LNCAP (cell line): Measurements from ENCODE around the gene HMGXB4.

ENCODE experiments used
- TF ChIP-seq, protein P1 (sequence below): fragments of 450-650 bp; IDR thresholded peaks from 2 replicates; pipeline ENCODE4 v1.5.1; 2017; ENCODE audit warnings: mild to moderate bottlenecking

Gene HMGXB4

GRCh38 chr22:35319244-35319985, 62.1 kb downstream of the HMGXB4 start:
- TF ChIP-seq, protein P1, sequence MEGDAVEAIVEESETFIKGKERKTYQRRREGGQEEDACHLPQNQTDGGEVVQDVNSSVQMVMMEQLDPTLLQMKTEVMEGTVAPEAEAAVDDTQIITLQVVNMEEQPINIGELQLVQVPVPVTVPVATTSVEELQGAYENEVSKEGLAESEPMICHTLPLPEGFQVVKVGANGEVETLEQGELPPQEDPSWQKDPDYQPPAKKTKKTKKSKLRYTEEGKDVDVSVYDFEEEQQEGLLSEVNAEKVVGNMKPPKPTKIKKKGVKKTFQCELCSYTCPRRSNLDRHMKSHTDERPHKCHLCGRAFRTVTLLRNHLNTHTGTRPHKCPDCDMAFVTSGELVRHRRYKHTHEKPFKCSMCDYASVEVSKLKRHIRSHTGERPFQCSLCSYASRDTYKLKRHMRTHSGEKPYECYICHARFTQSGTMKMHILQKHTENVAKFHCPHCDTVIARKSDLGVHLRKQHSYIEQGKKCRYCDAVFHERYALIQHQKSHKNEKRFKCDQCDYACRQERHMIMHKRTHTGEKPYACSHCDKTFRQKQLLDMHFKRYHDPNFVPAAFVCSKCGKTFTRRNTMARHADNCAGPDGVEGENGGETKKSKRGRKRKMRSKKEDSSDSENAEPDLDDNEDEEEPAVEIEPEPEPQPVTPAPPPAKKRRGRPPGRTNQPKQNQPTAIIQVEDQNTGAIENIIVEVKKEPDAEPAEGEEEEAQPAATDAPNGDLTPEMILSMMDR: no peak

- TF ChIP-seq, protein P1: no peak
Observed at GRCh38 chr22:35322126-35322525, 64.8 kb downstream of the HMGXB4 start.

DNA sequence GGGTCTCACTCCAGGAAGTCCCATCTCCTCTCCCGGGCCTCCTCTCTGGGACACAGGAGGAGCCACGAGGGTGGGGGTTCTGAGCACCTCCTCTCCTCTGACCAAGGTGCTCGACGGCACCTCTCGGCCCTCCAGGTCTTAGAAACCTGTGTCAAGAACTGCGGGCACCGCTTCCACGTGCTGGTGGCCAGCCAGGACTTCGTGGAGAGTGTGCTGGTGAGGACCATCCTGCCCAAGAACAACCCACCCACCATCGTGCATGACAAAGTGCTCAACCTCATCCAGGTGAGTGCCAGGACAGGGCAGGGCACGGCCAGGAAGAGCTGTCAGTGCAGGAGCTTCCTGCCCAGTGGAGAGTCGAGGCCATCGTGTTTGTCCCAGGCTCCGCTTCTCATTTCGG, 65.6 kb downstream of the HMGXB4 start:
- TF ChIP-seq, protein P1: no peak

DNA sequence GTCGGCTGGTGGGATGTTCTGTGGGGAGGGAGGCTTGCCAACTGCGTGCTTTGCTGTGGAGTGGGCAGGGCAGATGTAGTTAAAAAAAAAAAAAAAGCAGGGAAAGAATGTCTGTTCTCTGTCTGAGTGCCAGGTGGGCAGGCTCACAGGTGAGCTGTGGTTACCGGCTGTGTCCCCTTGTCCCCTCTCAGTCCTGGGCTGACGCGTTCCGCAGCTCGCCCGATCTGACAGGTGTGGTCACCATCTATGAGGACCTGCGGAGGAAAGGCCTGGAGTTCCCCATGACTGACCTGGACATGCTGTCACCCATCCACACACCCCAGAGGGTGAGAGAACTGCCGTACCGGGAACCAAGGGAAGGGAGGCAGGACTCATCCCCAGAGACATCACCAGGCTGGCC, 66.0 kb downstream of the HMGXB4 start:
- TF ChIP-seq, protein P1: no peak

DNA sequence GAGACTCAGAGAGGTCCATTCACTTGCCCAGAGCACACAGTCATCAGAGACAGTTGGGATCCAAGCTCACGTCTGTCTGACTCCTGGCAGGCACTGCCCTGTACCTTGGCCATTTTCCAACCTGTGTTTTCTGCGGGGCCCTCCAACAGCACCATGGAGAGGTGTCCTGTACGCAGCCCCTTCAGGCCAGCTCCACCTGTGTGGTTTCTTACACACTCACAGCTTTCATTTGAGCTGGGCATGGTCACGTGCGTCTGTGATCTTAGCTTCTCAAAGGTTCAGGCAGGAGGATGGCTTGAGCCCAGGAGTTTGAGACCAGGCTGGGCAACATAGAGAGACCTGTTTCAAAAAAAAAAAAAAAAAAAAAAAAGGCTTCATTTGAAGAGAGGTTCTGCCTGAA, 66.8 kb downstream of the HMGXB4 start:
- TF ChIP-seq, protein P1: no peak

GRCh38 chr22:35324762-35325161, 67.5 kb downstream of the HMGXB4 start:
- TF ChIP-seq, protein P1: no peak

- TF ChIP-seq, protein P1: no peak
Observed at GRCh38 chr22:35325209-35325608, 67.9 kb downstream of the HMGXB4 start.
